SK-N-MC (cell line): Measurements from ENCODE around the gene PTN.

Experiments used
- DNase-seq: peaks from one replicate; pipeline ENCODE4 v3.0.0-alpha.2; 2011; ENCODE audit warnings: low read depth, low spot score
- H3K27ac ChIP-seq: fragments of 200-600 bp; sonication (generic); 2 replicates; pipeline ENCODE4 v1.5.1; 2016; ENCODE audit warnings: mixed run types
- H3K36me3 ChIP-seq: fragments of 200-600 bp; sonication (generic); 2 replicates; pipeline ENCODE4 v1.6.1; 2017; ENCODE audit warnings: antibody characterized with exemption, low read length, mixed read lengths; ENCODE audit not compliant: insufficient read depth
- H3K4me3 ChIP-seq: fragments of 200-600 bp; sonication (generic); 2 replicates; pipeline ENCODE4 v1.5.1; 2016
- H3K9ac ChIP-seq: fragments of 200-600 bp; sonication (generic); 2 replicates; pipeline ENCODE4 v1.8.0; 2017; ENCODE audit warnings: mixed run types, mixed read lengths; ENCODE audit not compliant: insufficient read length
- H3K9me3 ChIP-seq: fragments of 200-600 bp; sonication (generic); 2 replicates; pipeline ENCODE4 v1.6.1; 2017; ENCODE audit warnings: low read depth, mild to moderate bottlenecking, antibody characterized with exemption, low read length, moderate library complexity, mixed read lengths
- EZH2 ChIP-seq: fragments of 200-600 bp; sonication (generic); IDR thresholded peaks from one replicate; pipeline ENCODE4 v1.6.1; 2017; ENCODE audit warnings: antibody characterized with exemption
- FOXP2 ChIP-seq: optimal IDR thresholded peaks from 2 replicates; pipeline ENCODE3; 2011; ENCODE audit warnings: mild to moderate bottlenecking, moderate library complexity; ENCODE audit not compliant: insufficient read depth; ENCODE audit errors: extremely low read length, control extremely low read depth
- POLR2AphosphoS5 ChIP-seq: IDR thresholded peaks from 2 replicates; pipeline ENCODE4 v1.6.1; 2012; ENCODE audit warnings: mild to moderate bottlenecking, low read depth, low read length, borderline replicate concordance

Gene PTN

GRCh38 chr7:137305901-137306621 is 37.5 kb downstream of the PTN start:
- Histone ChIP-seq H3K9ac (no peak overlapping the region), H3K36me3 (no peaks in the 10 kb centered on the region), H3K9me3 (no peaks in the 10 kb centered on the region), H3K4me3 (no peak overlapping the region), H3K27ac (no peak overlapping the region)
- TF ChIP-seq FOXP2 (no peak), EZH2 (no peak), POLR2AphosphoS5 (no peak)
- DNase-seq = no peak

GRCh38 chr7:137304624-137305235 is 38.8 kb downstream of the PTN start:
- Histone ChIP-seq H3K9me3 (no peaks in the 10 kb centered on the region), H3K36me3 (no peaks in the 10 kb centered on the region), H3K27ac (no peak overlapping the region), H3K4me3 (no peak overlapping the region), H3K9ac (no peak overlapping the region)
- no peak for DNase-seq
- no peak for TF ChIP-seq POLR2AphosphoS5
- TF ChIP-seq FOXP2 = no peak
- TF ChIP-seq EZH2 = no peak

GRCh38 chr7:137304165-137304564 is 39.4 kb downstream of the PTN start:
- no peaks in the 10 kb centered on the region for H3K36me3 ChIP-seq
- no peak overlapping the region for H3K27ac ChIP-seq
- no peak for DNase-seq
- no peak overlapping the region for H3K9ac ChIP-seq
- H3K9me3 ChIP-seq = no peaks in the 10 kb centered on the region
- TF ChIP-seq EZH2 = no peak
- H3K4me3 ChIP-seq = no peak overlapping the region

- no peaks in the 10 kb centered on the region for H3K36me3 ChIP-seq
- TF ChIP-seq POLR2AphosphoS5 (no peak), EZH2 (no peak), FOXP2 (no peak)
- no peak overlapping the region for H3K9ac ChIP-seq
- no peaks in the 10 kb centered on the region for H3K9me3 ChIP-seq
- DNase-seq = no peak
- H3K27ac ChIP-seq = no peak overlapping the region
- no peak overlapping the region for H3K4me3 ChIP-seq
Observed at GRCh38 chr7:137302081-137302480, 41.5 kb downstream of the PTN start.

GRCh38 chr7:137298464-137298794 is 45.1 kb downstream of the PTN start:
- TF ChIP-seq POLR2AphosphoS5 (no peak), EZH2 (no peak), FOXP2 (no peak)
- H3K36me3 ChIP-seq = no peaks in the 10 kb centered on the region
- no peak overlapping the region for H3K4me3 ChIP-seq
- H3K9me3 ChIP-seq = no peaks in the 10 kb centered on the region
- no peak overlapping the region for H3K9ac ChIP-seq
- H3K27ac ChIP-seq = no peak overlapping the region
- DNase-seq = no peak

GRCh38 chr7:137297551-137298463 is 45.7 kb downstream of the PTN start:
- DNase-seq = no peak
- no peaks in the 10 kb centered on the region for H3K36me3 ChIP-seq
- H3K4me3 ChIP-seq = no peak overlapping the region
- no peak overlapping the region for H3K27ac ChIP-seq
- no peak for TF ChIP-seq EZH2
- TF ChIP-seq POLR2AphosphoS5 = no peak
- TF ChIP-seq FOXP2 = no peak
- no peak overlapping the region for H3K9ac ChIP-seq
- H3K9me3 ChIP-seq = no peaks in the 10 kb centered on the region

- H3K4me3 ChIP-seq = no peak overlapping the region
- TF ChIP-seq POLR2AphosphoS5 (no peak), EZH2 (no peak), FOXP2 (no peak)
- no peak overlapping the region for H3K9ac ChIP-seq
- no peaks in the 10 kb centered on the region for H3K36me3 ChIP-seq
- no peaks in the 10 kb centered on the region for H3K9me3 ChIP-seq
- no peak overlapping the region for H3K27ac ChIP-seq
- no peak for DNase-seq
Observed at GRCh38 chr7:137296576-137296975, 47.0 kb downstream of the PTN start.

GRCh38 chr7:137295739-137296324 is 47.7 kb downstream of the PTN start:
- H3K27ac ChIP-seq = no peak overlapping the region
- no peak overlapping the region for H3K9ac ChIP-seq
- TF ChIP-seq EZH2 (no peak), FOXP2 (no peak), POLR2AphosphoS5 (no peak)
- no peak for DNase-seq
- no peaks in the 10 kb centered on the region for H3K9me3 ChIP-seq
- H3K4me3 ChIP-seq = no peak overlapping the region
- H3K36me3 ChIP-seq = no peaks in the 10 kb centered on the region
